CMK (cell line): Measurements from ENCODE around the gene INO80.
"Not testable (repeated sequence)": the region's sequence is repeated elsewhere in the genome, so short reads cannot be mapped to it uniquely, and the experiment has no call there.

Experiments
- DNase-seq: peaks from one replicate; pipeline ENCODE4 v3.0.0-alpha.2; 2010; ENCODE audit warnings: low read depth

Gene INO80

DNA sequence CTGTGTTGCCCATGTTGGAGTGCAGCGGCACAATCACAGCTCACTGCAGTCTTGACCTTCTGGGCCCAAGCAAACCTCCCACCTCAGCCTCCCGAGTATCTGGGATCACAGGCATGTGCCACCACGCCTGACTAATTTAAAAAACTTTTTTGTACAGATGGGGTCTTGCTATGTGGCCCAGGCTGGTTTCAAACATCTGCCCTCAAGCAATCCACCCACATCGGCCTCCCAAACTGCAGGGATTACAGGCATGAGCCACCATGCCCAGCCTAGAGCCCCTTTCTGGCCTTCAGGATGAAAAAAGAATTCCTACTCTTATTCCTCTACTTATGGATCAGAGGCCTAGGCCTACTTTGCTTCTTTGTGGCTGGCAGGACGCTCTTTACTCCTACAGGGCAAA, 123.3 kb downstream of the INO80 start:
- DNase-seq = no peak

DNA sequence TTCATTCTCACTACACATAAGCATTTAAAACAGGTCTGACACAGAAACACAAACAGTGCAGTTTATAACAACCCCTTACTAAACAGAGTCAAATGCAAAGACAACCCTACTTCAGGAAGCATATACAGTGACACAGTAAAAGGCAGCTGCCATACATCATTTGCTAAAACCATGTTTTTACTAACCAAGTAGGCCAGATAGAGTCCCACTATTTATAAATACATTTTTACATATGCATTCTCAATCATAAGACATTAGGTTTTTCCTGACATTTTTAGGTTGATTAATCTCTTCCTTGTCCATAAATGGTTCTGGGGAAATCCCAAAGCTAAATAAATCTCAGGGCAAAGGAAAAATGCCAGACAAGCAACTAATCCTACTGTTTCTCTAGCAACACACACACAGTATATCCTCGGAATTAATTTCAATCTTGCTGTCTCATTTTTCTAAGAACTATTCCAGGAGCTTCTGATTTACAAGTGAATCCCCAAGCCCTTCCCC, 123.8 kb downstream of the INO80 start:
- no peak for DNase-seq

DNA sequence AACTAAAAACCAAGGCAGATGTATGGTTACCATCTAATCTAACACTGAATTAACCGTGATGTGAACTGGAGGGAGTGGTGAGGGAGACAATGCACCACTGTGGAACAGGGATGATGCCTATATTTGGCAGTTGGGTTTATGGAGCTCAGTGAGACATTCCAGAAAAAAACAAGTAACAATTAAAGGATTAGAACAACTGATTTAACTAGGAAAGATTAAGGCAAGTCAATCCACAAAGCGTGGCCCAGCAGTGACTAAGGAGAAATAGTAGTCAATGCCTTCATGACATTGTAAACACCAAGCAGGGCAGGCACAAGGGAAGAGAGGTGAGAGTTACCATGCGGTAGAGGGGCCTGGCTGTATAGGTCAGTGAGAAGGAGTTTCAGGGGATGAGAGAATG, 124.7 kb downstream of the INO80 start:
- no peak for DNase-seq

DNA sequence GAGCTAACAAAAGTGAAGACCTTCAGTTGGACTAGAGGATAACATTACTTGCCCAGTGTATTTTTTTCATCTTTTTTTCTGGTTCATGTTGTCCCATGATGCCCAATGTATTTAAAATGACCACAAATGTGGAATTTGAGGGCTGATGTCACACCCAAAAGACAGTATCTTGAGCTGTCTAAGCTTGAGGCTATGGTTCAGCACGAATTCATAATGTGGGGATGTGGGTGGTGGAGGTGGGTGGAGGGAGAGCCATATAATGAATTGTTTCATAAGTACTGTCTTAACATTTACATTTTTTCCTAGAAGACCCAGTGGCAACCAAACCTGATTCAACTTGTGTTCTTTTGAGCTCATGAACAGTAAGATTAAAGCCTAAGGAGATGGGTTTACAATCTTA, 125.3 kb downstream of the INO80 start:
- no peak for DNase-seq

DNA sequence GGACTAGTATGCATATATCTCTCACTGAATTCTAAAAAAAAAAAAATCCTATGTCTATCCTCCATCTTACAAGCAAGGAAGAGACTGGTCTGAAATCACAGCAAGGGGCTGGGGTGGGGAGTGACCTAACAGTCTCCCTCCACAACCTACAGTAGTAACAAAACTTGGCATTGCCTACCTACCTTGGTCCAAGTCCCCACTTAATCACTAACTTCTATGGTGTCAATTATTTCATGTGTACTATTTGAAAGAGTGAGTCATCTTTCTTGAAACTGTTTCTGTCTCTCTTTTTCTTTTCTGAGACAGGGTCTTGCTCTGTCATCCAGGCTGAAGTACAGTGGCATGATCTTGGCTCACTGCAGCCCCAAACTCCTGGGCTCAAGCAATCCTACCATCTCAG, 126.0 kb downstream of the INO80 start:
- DNase-seq = no peak

DNA sequence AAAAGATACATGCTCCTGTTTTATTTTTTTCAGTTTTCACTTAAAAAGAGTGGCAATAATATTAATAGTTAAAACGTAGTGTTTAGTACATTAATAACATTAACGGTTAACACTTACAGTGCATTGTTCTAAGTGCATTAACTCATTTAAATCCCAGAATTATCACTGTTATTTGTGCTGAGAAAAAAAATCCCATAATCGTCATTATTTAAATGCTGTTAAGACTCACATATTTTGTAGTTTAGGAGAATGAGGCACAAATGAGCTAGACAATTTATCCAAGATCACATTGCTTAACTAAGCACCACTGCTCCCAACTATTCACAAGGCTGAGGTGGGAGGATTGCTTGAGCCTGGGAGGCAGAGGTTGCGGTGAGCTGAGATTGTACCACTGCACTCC, 127.9 kb downstream of the INO80 start:
- DNase-seq = no peak

DNA sequence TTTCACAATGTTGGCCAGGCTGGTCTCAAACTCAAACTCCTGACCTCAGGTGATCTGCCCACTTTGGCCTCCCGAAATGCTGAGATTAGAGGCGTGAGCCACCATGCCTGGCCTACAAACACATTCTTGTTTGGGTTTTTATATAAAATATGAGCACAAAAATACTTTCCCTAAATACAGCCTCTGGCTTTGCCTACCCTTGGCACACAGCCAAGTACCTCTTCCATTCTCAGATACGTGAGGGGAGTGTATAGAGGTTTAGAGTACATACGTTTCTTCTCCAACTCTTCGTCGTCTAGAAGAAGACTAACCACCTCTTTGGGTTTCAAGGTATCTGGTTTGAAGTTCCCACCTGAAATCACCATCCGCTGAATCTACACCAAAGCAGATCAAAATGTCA, 129.3 kb downstream of the INO80 start:
- DNase-seq = no peak

DNA sequence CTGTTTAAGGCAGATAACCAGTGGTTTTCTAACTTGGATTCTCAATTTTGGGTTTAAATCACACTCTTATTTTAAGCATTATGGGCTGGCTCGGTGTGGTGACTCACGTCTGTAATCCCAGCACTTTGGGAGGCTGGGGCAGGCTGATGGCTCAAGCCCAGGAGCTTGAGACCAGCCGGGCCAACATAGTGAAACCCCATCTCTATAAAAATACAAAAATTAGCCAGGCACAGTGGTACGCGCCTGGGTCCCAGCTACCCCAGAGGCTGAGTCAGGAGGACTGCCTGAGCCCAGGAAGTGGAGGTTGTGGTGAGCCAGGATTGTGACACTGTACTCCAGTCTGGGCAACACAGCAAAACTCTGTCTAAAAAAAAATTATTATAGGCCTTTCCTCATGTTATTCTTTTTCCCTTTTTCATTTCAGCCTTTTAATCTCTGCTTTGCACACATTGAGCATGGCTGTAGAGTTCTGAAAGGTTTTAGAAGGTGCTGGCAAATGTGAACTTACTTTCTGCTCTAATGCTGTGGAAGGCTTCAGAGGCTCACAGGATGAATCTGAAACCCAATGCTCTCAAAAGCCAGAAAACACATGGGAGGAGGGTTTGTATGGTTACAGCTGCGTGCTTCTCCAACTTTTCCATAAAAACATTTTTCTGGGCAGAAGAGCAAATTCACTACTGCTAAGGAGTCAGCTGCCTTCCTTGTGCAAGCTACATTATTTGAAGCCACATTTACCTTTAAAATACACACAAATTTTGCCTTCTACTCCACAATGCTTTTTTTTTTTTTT, 130.3 kb downstream of the INO80 start:
- no peak for DNase-seq

DNA sequence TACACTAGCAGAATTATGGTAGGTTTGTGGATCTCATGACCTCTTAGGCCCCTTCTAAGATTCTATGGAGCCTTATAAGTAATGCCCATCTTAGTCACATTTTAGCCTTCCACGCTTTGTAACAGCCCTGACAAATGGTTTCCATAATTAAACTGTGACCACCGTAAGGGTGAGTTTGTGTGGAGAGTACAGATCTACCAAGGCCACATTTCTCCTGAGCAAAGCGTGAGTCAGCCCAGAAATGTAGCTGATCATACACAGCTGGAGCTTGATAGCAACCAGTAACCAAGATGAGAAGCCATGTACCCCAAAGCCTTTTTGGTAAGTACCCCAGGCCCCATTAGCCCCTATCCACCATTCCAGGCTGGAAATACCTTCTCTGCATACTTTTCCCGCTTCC, 131.1 kb downstream of the INO80 start:
- DNase-seq = no peak

DNA sequence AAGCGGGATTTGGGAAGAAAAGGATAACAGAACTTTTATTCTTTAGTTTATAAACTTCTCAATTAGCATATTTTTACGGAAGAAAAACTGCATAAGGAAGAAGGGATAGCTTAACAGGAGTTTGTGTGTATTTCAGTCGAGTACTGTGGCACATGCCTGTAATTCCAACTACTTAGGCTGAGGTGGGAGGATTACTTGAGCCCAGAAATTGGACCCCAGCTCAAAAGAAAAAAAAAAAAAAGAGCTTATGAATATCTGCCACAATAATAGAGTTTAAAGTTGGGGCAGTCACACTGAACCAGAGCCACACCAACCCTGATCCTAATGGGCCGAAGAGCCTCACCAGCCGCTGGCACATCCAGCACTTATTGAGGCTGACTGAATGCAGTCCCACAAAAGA, 131.7 kb downstream of the INO80 start:
- no peak for DNase-seq

DNA sequence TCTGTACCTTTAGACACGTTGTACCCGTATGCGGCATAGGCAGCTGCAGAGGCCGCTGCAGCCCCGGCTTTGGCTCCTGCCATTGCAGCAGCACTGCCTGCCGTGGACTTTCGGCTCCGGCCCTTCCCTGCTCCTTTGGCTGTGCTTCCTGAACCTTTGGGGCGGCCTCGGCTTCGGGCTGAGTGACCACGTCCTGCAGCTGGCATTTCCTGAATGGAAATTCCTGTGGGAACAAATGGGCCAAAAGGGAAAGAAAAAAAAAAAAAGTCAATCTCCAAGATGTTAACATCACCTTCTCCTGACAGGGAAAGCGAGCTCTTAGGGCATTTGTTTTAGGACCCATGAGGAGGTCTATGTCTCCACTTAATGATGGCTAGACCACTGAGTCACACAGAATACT, 133.2 kb downstream of the INO80 start:
- no peak for DNase-seq

DNA sequence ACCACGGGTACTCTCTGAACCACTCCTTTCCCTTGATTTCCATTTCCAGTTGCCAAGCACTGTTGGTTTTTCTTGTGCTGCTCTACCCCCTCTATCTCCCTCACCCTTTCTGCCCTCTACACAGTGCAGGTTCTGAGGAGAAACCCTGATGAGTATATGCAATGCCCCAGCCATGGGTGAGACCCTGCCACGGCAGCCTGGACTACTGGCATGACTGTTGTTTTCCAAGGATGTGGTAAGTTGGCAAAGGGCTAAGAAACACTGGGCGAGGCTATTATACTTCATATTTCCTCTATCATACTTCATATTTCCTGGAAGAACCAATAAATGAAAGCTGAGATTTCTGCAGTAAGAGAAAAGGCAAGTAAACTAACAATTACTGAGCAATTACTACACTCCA, 134.9 kb downstream of the INO80 start:
- no peak for DNase-seq

DNA sequence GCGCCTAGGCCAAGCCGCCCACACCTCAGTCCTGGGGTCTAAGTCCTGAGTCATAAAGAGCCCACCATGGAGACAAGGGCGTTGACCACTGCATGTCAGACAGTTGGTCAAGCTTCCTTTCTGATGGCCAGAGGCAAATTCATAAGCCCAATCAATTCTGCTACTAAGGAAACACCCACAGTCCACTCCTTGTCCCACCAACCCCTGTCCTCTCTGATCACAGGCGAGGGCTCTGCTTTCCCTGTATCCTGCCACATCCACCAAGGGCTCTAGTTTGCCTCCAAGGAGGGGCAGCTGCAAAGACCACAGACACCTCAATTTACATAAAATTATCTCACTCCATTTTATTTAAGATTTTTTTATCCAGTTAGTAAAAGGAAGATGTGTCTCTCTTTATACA, 137.5 kb downstream of the INO80 start:
- no peak for DNase-seq

DNA sequence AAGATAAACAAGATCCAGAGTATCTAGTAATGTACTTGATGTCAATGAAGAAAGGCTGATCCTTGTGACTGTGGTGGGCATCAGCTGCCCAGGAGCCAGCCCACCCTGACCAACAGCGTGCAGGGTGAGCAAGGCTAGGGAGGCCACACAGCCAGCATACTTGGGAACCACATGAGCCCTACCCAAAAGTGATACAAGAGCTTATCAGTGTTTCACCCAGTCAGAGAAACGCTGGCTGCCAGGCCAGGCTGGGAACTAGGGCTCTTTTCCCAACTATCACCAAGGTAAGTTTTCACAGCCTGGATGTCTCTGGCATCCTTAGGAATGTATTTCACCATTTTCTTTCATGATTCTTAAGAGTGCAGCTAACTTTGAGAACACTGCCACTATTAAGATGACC, 137.9 kb downstream of the INO80 start:
- DNase-seq = no peak

DNA sequence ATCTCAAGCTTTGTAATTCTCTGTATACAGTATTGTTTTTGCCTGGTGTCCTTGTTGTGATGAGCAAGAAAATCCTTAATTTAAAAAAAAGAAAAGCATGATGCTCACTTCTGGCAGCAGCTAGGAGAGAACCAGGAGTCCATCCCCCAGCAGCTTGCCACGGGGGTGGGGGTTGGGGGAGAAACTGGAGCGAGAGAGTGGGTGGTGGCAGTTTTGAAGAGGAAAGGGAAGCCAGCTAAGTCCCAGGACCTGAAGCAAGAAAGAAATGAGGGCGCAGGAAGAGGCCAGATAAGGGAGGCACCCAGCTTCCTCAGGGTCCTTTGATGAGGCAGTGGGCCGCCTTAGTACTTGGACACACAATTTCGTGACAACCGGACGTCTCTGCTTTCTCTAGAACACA, 139.3 kb downstream of the INO80 start:
- DNase-seq = no peak

DNA sequence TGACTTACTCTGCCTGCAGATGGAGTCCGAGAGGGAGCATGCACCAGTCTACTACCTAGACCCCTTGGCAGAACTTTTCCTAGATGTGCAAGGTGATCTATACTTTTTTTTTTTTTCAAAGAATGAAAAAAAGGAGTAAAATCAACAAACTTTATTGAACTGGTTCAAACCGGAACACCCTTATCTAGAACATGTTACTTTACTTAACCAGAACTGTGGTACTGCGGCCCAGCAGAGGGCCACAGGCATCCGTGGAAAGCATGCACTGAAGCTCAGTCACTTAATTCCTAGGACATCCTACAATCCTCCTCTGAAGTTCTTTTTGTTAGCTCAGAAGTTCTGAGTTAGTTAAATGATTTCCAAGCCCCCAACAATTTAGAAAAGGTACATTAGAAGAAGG, 141.2 kb downstream of the INO80 start:
- no peak for DNase-seq

DNA sequence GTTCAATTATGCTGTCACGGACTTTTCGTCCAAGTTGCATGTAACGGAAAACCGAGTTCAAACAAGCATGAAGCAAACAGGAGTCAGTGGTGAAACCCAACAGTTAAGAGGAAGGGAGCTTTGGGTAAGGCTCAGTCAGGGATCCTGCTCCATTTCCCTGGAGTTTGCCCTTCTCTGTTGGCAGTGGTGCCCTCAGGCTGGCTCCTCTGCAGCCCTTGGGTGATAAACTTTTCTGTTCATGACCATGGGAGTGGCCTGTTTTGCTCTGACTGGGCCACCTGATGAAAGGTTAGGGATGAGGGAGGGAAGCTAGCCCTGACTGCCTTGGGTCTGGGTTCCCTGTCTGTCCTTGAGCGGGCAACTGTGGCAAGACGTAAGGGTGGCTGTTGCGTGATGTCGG, 146.7 kb downstream of the INO80 start:
- DNase-seq = no peak

DNA sequence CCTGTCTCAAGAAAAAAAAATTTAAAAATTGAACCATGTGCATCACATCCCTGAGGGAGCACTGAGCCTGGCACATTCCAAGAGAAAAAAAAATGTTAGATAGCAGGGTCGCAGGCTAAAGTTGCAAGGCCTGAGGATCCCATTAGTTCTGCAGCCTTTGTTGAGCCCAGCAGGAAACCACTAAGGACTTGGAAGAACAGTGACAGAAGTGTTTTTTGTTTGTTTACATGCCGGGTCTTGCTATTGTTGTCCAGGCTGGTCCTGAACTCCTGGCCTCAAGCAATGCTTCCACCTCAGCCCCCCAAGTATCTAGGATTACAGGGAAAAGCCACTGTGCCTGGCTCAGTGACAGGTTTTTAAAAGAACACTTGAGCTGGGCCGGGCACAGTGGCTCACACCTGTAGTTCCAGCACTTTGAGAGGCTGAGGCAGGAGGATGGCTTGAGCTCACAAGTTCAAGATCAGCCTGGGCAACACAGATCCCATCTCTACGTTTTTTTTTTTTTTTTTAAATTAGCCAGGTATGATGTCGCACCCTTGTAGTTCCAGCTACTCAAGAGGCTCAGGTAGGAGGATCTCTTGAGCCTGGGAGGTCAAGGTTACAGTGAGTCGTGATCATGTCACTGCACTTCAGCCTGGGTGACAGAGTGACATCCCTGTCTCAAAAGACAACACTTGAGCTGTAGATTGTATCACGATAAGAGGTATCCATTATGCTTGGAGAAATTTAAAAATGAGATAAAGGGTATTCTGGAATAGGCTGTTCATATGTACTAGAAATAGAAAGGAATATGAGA, 147.6 kb downstream of the INO80 start:
- DNase-seq = no peak

DNA sequence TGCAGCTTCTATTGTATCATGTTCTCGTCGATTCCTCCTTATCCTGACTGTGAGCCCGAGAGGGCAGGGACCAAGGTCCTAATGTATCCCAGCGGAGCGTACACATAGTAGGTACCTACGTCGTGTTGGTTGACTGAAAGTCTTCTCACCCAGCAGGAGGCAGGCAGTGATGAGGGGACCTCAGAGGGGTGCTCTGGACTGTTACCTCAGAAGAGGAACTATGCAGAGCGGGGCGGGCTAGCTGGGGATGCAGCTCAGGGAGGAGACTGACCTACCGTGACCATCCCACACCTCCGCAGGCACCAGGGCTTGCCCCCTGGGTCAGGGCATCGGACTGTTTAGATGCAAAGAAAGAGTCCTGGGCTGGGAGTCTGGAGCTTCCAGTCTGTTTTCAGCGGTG, 151.4 kb downstream of the INO80 start:
- DNase-seq = no peak

DNA sequence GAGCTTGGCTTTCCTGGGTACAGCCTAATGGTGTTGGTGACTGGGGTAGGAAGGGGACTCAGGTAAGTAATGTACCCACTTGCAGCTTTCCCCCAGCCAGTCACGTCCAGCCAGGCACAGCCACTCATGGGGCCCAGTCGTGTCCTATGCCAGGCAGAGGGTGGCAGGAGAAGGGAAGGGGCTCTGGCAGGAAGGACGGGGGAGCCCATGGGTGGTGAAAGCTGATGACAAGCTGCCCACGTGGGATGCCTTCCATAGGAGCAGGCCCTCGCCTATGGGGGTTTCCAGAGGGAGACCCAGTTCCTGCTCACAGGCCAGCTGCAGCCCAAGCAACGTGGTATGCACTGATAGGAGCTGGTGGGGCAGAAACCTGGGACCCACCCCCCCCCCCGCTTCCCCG, 152.1 kb downstream of the INO80 start:
- DNase-seq = no peak

DNA sequence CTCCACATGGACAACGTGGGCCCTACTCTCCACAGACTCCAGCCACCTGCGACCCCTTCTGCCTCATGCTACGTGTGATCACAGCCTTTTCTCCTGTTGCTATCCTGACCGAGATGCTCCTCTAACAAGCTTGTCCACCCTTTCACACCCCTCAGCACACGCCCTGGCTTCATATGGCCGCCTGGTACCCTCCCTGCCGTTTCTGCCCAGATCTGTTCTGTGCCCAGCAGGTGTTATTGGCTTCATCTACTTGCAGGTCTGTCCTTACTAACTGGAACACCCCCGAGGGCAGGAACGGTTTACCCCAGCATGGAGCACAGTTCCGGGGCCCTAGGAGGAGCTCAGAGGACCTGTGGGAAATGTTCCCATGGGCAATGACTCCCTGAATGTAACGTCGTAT, 152.9 kb downstream of the INO80 start:
- DNase-seq = no peak

DNA sequence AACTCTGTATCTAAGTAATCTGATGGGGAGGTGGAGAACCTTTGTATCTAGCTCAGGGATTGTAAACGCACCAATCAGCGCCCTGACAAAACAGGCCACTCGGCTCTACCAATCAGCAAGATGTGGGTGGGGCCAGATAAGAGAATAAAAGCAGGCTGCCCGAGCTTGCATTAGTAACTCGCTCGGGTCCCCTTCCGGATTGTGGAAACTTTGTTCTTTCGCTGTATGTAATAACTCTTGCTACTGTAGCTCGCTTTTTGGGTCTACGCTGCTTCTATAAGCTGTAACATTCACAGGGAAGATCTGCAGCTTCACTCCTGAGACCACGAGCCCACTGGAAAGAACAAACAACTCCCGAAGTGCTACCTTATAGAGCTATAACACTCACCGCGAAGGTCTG, 153.8 kb downstream of the INO80 start:
- DNase-seq = not testable (repeated sequence)

DNA sequence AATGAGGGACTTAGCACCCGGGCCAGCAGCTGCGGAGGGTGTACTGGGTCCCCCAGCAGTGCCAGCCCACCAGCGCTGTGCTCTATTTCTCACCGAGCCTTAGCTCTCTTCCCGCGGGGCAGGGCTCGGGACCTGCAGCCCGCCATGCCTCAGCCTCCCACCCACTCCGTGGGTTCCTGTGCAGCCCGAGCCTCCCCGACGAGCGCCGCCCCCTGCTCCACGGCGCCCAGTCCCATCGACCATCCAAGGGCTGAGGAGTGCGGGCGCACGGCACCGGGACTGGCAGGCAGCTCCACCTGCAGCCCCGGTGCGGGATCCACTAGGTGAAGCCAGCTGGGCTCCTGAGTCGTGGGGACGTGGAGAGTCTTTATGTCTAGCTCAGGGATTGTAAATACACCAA, 154.3 kb downstream of the INO80 start:
- not testable (repeated sequence) for DNase-seq

DNA sequence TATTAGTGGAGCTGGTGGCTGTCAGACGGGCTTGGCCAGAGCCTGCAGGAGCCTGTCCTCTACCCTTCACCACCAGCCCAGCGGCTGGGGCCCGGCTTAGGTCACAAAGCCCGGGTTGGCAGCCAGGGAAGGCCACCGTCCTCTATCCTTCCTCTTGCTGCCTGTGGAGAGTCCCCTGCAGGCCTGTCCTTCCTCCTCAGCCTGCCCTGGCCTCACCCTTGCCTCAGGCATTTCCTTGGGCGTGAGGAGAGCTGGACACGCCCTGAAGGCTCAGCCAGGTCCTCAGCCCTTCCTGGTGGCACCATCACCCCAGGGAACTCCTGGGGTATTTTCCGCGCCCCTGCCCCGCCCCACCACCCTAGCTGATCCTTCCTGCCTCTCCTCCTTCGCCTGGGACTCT, 155.2 kb downstream of the INO80 start:
- DNase-seq = no peak
